SK-N-SH (cell line): ENCODE data around the gene PRKCA.

ENCODE experiments used
- POLR2AphosphoS5 ChIP-seq: IDR thresholded peaks from 2 replicates; pipeline ENCODE4 v1.6.1; 2012; ENCODE audit warnings: low read depth, low read length
- TF ChIP-seq, protein P1 (sequence below): fragments of 200-600 bp; sonication (generic); IDR thresholded peaks from 2 replicates; pipeline ENCODE4 v1.6.1; 2017; ENCODE audit warnings: antibody characterized with exemption, mild to moderate bottlenecking, moderate library complexity

DNA sequence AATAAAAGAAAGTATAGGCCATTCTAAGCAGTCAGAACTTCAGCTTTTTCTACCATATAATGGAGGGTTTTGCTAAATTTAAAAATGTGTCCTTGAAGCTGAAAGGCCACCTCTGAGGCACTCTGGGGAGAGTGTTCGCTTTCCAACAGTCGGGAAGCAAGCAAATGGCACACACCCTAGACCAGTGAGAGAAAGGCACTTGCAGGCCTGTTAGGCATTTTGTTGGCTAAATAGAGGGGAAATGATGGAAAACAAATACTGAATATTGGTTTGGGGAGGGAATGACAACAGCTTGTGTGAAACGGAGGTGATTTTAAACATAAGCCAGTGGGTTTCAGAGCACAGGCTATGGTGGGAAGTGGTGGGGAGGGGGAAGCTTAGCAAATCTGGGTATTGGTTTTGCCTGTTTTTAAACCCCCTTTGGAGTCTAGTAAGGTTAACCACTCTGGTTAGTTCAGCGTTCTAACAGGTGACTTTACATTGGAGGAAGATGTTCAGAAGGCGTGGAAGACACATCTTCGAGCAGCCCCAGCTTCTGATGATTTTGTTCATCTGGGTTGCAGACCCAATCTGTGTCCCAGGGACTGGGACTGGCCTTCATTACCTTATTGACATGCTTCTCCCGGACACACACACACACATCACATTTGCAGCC is 90.5 kb downstream of the PRKCA start:
- TF ChIP-seq POLR2AphosphoS5, result no peak
- TF ChIP-seq, protein P1, sequence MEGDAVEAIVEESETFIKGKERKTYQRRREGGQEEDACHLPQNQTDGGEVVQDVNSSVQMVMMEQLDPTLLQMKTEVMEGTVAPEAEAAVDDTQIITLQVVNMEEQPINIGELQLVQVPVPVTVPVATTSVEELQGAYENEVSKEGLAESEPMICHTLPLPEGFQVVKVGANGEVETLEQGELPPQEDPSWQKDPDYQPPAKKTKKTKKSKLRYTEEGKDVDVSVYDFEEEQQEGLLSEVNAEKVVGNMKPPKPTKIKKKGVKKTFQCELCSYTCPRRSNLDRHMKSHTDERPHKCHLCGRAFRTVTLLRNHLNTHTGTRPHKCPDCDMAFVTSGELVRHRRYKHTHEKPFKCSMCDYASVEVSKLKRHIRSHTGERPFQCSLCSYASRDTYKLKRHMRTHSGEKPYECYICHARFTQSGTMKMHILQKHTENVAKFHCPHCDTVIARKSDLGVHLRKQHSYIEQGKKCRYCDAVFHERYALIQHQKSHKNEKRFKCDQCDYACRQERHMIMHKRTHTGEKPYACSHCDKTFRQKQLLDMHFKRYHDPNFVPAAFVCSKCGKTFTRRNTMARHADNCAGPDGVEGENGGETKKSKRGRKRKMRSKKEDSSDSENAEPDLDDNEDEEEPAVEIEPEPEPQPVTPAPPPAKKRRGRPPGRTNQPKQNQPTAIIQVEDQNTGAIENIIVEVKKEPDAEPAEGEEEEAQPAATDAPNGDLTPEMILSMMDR, result no peak
